IMR-90 (cell line): ENCODE results near the gene ZNF831. TPM values are rescaled to one million over a fixed set of nuclear protein-coding genes. Genes with fewer than 3 reads are reported as not detected.

ENCODE experiments used
- ATAC-seq: fragments of 200-7000 bp; cut with Tn5 transposase; 2 replicates; pipeline ENCODE4 v1.9.1; 2020; ENCODE audit warnings: low read depth, mild to moderate bottlenecking, moderate library complexity
- BruUV-seq: library from RNA; stranded (reverse); fragments of 400-500 nt; replicated peaks from 2 replicates; lab custom pipeline; 2021; lab: Mats Ljungman, UMichigan
- CTCF ChIA-PET: fragments of 300-600 bp; formaldehyde crosslinking; extraction: SDS; loops from one replicate; lab custom pipeline; 2021; ENCODE audit warnings: antibody characterized with exemption; lab: Yijun Ruan, JAX
- POLR2A ChIA-PET: fragments of 300-600 bp; sonication (Branson Sonifier 250); formaldehyde crosslinking; loops from one replicate; lab custom pipeline; 2022; ENCODE audit warnings: antibody characterized with exemption; ENCODE audit not compliant: unreplicated experiment; lab: Charles Lee
- DNase-seq: peaks from one replicate; pipeline ENCODE4 v3.0.0; 2013
- H2AFZ ChIP-seq: replicated peaks from 2 replicates; pipeline ENCODE3; 2013; ENCODE audit warnings: low read length, mild to moderate bottlenecking; ENCODE audit not compliant: poor library complexity
- H2AK5ac ChIP-seq: 2 replicates; pipeline ENCODE4 v1.6.1; 2013; ENCODE audit warnings: low read depth, low read length, inconsistent platforms
- H2AK9ac ChIP-seq: replicated peaks from 2 replicates; pipeline ENCODE3; 2013; ENCODE audit warnings: mild to moderate bottlenecking, low read depth, low read length, moderate library complexity; ENCODE audit not compliant: poor library complexity
- H2BK120ac ChIP-seq: 2 replicates; pipeline ENCODE4 v1.6.1; 2013; ENCODE audit warnings: low read depth, low read length, inconsistent platforms
- H2BK15ac ChIP-seq: 3 replicates; pipeline ENCODE4 v1.6.1; 2013; ENCODE audit warnings: low read depth, low read length, inconsistent platforms
- H2BK20ac ChIP-seq: 2 replicates; pipeline ENCODE4 v1.6.1; 2013; ENCODE audit warnings: low read depth, mild to moderate bottlenecking, inconsistent platforms, low read length, moderate library complexity
- H2BK5ac ChIP-seq: 2 replicates; pipeline ENCODE4 v1.6.1; 2013; ENCODE audit warnings: mild to moderate bottlenecking, low read depth, low read length, inconsistent platforms; ENCODE audit not compliant: poor library complexity, severe bottlenecking
- H3K14ac ChIP-seq: replicated peaks from 2 replicates; pipeline ENCODE4 v1.6.1; 2013; ENCODE audit warnings: low read depth, low read length, inconsistent platforms
- H3K18ac ChIP-seq: 2 replicates; pipeline ENCODE4 v1.6.1; 2013; ENCODE audit warnings: low read depth, low read length, control low read depth
- H3K23ac ChIP-seq: 2 replicates; pipeline ENCODE4 v1.6.1; 2013; ENCODE audit warnings: low read depth, low read length, inconsistent platforms
- H3K27ac ChIP-seq: 2 replicates; pipeline ENCODE4 v1.5.1; 2013; ENCODE audit warnings: mild to moderate bottlenecking, control low read depth, low read length; ENCODE audit not compliant: insufficient read depth
- H3K27me3 ChIP-seq: 2 replicates; pipeline ENCODE4 v1.6.1; 2013; ENCODE audit warnings: low read length; ENCODE audit not compliant: control insufficient read depth, insufficient read depth
- H3K36me3 ChIP-seq: 2 replicates; pipeline ENCODE4 v1.6.1; 2013; ENCODE audit warnings: low read length, mixed read lengths; ENCODE audit not compliant: control insufficient read depth, insufficient read depth
- H3K4ac ChIP-seq: 2 replicates; pipeline ENCODE4 v1.6.1; 2013; ENCODE audit warnings: low read depth, low read length, inconsistent platforms
- H3K4me1 ChIP-seq: 2 replicates; pipeline ENCODE4 v1.6.1; 2013; ENCODE audit warnings: low read length, mixed read lengths; ENCODE audit not compliant: control insufficient read depth, insufficient read depth
- H3K4me2 ChIP-seq: 2 replicates; pipeline ENCODE4 v1.6.1; 2013; ENCODE audit warnings: low read depth, mild to moderate bottlenecking, control low read depth, low read length, moderate library complexity
- H3K4me3 ChIP-seq: 2 replicates; pipeline ENCODE4 v1.5.1; 2013; ENCODE audit warnings: low read depth, mild to moderate bottlenecking, control low read depth, low read length, moderate library complexity; ENCODE audit not compliant: insufficient read depth
- H3K56ac ChIP-seq: 2 replicates; pipeline ENCODE4 v1.6.1; 2013; ENCODE audit warnings: low read length, inconsistent platforms; ENCODE audit not compliant: insufficient read depth; ENCODE audit errors: extremely low read depth
- H3K79me1 ChIP-seq, 2 experiments: 2 replicates each; pipeline ENCODE4 v1.6.1; 2013; ENCODE audit warnings: low read length in 2 of 2, inconsistent platforms in 1 of 2, low read depth in 1 of 2
- H3K9ac ChIP-seq: 2 replicates; pipeline ENCODE4 v1.6.1; 2013; ENCODE audit warnings: low read depth, low read length, control low read depth
- H3K9me1 ChIP-seq: 2 replicates; pipeline ENCODE4 v1.6.1; 2013; ENCODE audit warnings: low read length, inconsistent platforms; ENCODE audit not compliant: insufficient read depth
- H3K9me3 ChIP-seq: 2 replicates; pipeline ENCODE4 v1.6.1; 2013; ENCODE audit warnings: low read length; ENCODE audit not compliant: control insufficient read depth, insufficient read depth
- H4K20me1 ChIP-seq: 2 replicates; pipeline ENCODE4 v1.6.1; 2013; ENCODE audit warnings: low read length, inconsistent platforms; ENCODE audit not compliant: insufficient read depth
- H4K5ac ChIP-seq: 2 replicates; pipeline ENCODE4 v1.6.1; 2013; ENCODE audit warnings: mild to moderate bottlenecking, low read depth, low read length, control low read depth
- H4K8ac ChIP-seq, 2 experiments: 2 replicates each; pipeline ENCODE4 v1.6.1; 2013; ENCODE audit warnings: low read depth in 2 of 2, low read length in 2 of 2, control low read depth in 1 of 2, inconsistent platforms in 1 of 2
- H4K91ac ChIP-seq: 2 replicates; pipeline ENCODE4 v1.6.1; 2013; ENCODE audit warnings: low read depth, low read length, inconsistent platforms; ENCODE audit not compliant: insufficient read depth
- CHD1 ChIP-seq: IDR thresholded peaks from 2 replicates; pipeline ENCODE4 v1.6.1; 2012; ENCODE audit warnings: low read depth, low read length, improper control_type of control experiment
- FOS ChIP-seq: fragments of 150-350 bp; IDR thresholded peaks from 2 replicates; pipeline ENCODE4 v1.6.1; 2016; ENCODE audit warnings: low read depth, low read length
- RAD21 ChIP-seq: IDR thresholded peaks from 2 replicates; pipeline ENCODE4 v1.6.1; 2012; ENCODE audit warnings: low read length, improper control_type of control experiment
- RCOR1 ChIP-seq: IDR thresholded peaks from 2 replicates; pipeline ENCODE4 v1.6.1; 2012; ENCODE audit warnings: mild to moderate bottlenecking, low read length, improper control_type of control experiment; ENCODE audit not compliant: insufficient replicate concordance
- RFX5 ChIP-seq: IDR thresholded peaks from 2 replicates; pipeline ENCODE4 v1.8.0; 2012; ENCODE audit warnings: low read depth, mild to moderate bottlenecking, low read length, moderate library complexity
- WGBS, 2 experiments: methylation state at CpG; one replicate each; pipeline versions ENCODE4 v1.1.5 to v1.1.7; 2013; ENCODE audit warnings: missing lambda C conversion rate in 2 of 2; ENCODE audit not compliant: insufficient read length in 1 of 2; ENCODE audit errors: extremely low coverage in 2 of 2; 5-methylcytosine and 5-hydroxymethylcytosine counted together
- dilution Hi-C: fragments of 300-500 bp; cut with HindIII; formaldehyde crosslinking; loops from one replicate; pipeline ENCODE4 v1.14.3; 2018; ENCODE audit warnings: low sequenced_read_pairs; ENCODE audit not compliant: unreplicated experiment
- in situ Hi-C: fragments of 300-500 bp; cut with MboI; formaldehyde crosslinking; loops from 3 replicates; pipeline ENCODE4 v1.14.3; 2019; ENCODE audit warnings: low sequenced_read_pairs, inconsistent platforms, mixed read lengths
- intact Hi-C: fragments of 100-400 bp; cut with micrococcal nuclease; formaldehyde crosslinking; loops from 2 replicates; pipeline ENCODE4 v1.10.0; 2022
- polyA plus RNA-seq, 3 experiments: library from polyadenylated mRNA; depleted of rRNA; stranded (reverse); fragments of >200 nt; gene quantifications; 2 replicates each; pipeline ENCODE4 v1.2.3, GENCODE V29; 2012; ENCODE audit warnings: low replicate concordance in 1 of 3
- total RNA-seq: library from RNA; depleted of rRNA; stranded (reverse); fragments of >200 nt; gene quantifications from 2 replicates; pipeline ENCODE4 v1.2.3, GENCODE V29; 2012

Gene ZNF831
- total and polyA plus RNA-seq, 2 of the 4 experiments (the other 2 are of a cell fraction): not detected

DNA sequence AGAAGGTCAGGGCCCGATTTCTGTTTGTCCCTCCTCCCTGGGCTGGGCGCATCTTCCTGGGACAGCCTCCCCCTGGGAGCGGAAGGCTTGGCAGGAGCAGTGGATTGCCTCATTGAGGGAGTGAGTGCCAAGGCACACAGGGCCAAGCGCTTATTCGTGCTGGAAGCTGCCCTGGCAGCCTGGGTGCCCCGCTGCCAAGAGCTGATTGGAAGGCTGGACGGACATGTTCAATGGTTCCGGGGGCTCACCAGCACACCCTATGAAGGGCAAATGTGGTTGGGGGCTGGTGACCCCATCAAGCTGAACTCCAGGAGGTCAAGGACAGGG, 10.3 kb upstream of the ZNF831 start:
- 41% methylated on average over 3 of the region's 8 CpGs; no CpG with 5 or more reads in 1 of the 2 experiments for WGBS, 2 experiments
- no peak overlapping the region for H3K14ac ChIP-seq
- no peak overlapping the region for H2BK5ac ChIP-seq
- no peak overlapping the region for H3K18ac ChIP-seq
- no peak overlapping the region for H2BK20ac ChIP-seq
- H3K4me1 ChIP-seq: no peaks in the 10 kb centered on the region
- no peak for TF ChIP-seq RFX5
- TF ChIP-seq RAD21: no peak
- no peak for TF ChIP-seq FOS
- TF ChIP-seq CHD1: no peak
- no peak for TF ChIP-seq RCOR1
- intact Hi-C loops: no loop called here
- H4K5ac ChIP-seq: no peak overlapping the region
- H2AFZ ChIP-seq: no peak overlapping the region
- H2BK120ac ChIP-seq: no peak overlapping the region
- H3K27me3 ChIP-seq: no peaks in the 10 kb centered on the region
- H3K36me3 ChIP-seq: no peaks in the 10 kb centered on the region
- no peak overlapping the region for H3K9ac ChIP-seq
- no peaks in the 10 kb centered on the region for H3K79me1 ChIP-seq
- POLR2A ChIA-PET: no interaction called here
- H2AK9ac ChIP-seq: no peak overlapping the region
- no peaks in the 10 kb centered on the region for H4K20me1 ChIP-seq
- H3K56ac ChIP-seq: no peak overlapping the region
- CTCF ChIA-PET: no interaction called here
- H4K8ac ChIP-seq: no peak overlapping the region
- no peak overlapping the region for H3K4ac ChIP-seq
- dilution Hi-C loops: no loop called here
- no peak overlapping the region for H3K4me3 ChIP-seq
- H3K4me2 ChIP-seq: no peak overlapping the region
- ATAC-seq (no peak), DNase-seq (no peak)
- H3K9me3 ChIP-seq: no peaks in the 10 kb centered on the region; the same call in 1 of the 2 replicates
- no TSS peak for BruUV-seq
- H2BK15ac ChIP-seq: no peak overlapping the region
- in situ Hi-C loops: no loop called here
- no peak overlapping the region for H3K27ac ChIP-seq
- H3K23ac ChIP-seq: no peak overlapping the region
- no peak overlapping the region for H2AK5ac ChIP-seq
- H4K91ac ChIP-seq: no peak overlapping the region
- no peaks in the 10 kb centered on the region for H3K9me1 ChIP-seq
